HepG2 (cell line): ENCODE measurements around the gene EDNRA. TPM values are rescaled to one million over a fixed set of nuclear protein-coding genes. Genes with fewer than 3 reads are reported as not detected.

Experiments
- ATAC-seq: fragments of 200-7000 bp; cut with Tn5 transposase; 3 replicates; pipeline ENCODE4 v1.9.1; 2020; ENCODE audit warnings: mild to moderate bottlenecking, moderate library complexity
- BruUV-seq: library from RNA; stranded (reverse); fragments of 400-500 nt; replicated peaks from 2 replicates; lab custom pipeline; 2021; lab: Mats Ljungman, UMichigan
- CTCF ChIA-PET: fragments of 300-600 bp; formaldehyde crosslinking; extraction: SDS; loops from one replicate; lab custom pipeline; 2021; ENCODE audit warnings: low total read pairs, inconsistent platforms, low intra/inter-chr PET ratio; lab: Yijun Ruan, JAX
- POLR2A ChIA-PET: fragments of 350-600 bp; sonication (Branson Sonifier 250); formaldehyde crosslinking; loops from one replicate; lab custom pipeline; 2020; ENCODE audit warnings: antibody characterized with exemption, inconsistent platforms; lab: Yijun Ruan, JAX
- DNase-seq: peaks from one replicate; pipeline ENCODE4 v3.0.0-alpha.2; 2015; ENCODE audit warnings: low spot score
- FAIRE-seq: peaks from 3 replicates; lab custom pipeline; 2011; peaks lifted over from hg19 to GRCh38; lab: Jason Lieb, UNC
- H2AFZ ChIP-seq: one replicate; pipeline ENCODE4 v1.6.1; 2011; ENCODE audit warnings: low read length, inconsistent platforms
- H3K27ac ChIP-seq: fragments of 300-600 bp; 3 replicates; pipeline ENCODE4 v1.8.0; 2011; ENCODE audit warnings: mixed run types, mild to moderate bottlenecking, mixed read lengths, low read length, inconsistent platforms; ENCODE audit not compliant: insufficient read depth; ENCODE audit errors: extremely low read length
- H3K27me3 ChIP-seq, 2 experiments: fragments of 200-600 bp in 1 of 2; 2 replicates in 1 of 2; 3 replicates in 1 of 2; pipeline versions ENCODE4 v1.6.0 to v1.8.0; 2011; ENCODE audit warnings: low read length in 2 of 2, mild to moderate bottlenecking in 2 of 2, moderate library complexity in 2 of 2, inconsistent platforms in 1 of 2; ENCODE audit not compliant: insufficient read depth in 2 of 2, control insufficient read depth in 1 of 2
- H3K36me3 ChIP-seq, 2 experiments: fragments of 200-600 bp in 1 of 2; replicated peaks in 1 of 2; 2 replicates in 1 of 2; 3 replicates in 1 of 2; pipeline versions ENCODE4 v1.5.1 to v1.8.0; 2011; ENCODE audit warnings: low read length in 2 of 2, inconsistent platforms in 1 of 2; ENCODE audit not compliant: insufficient read depth in 2 of 2, control insufficient read depth in 1 of 2
- H3K4me1 ChIP-seq: 2 replicates; pipeline ENCODE4 v1.5.1; 2012; ENCODE audit warnings: low read length, inconsistent platforms; ENCODE audit not compliant: insufficient read depth
- H3K4me2 ChIP-seq: 2 replicates; pipeline ENCODE4 v1.6.0; 2011; ENCODE audit warnings: low read depth, low read length, inconsistent platforms
- H3K4me3 ChIP-seq, 3 experiments: fragments of 200-600 bp in 1 of 3; sonication (generic), shearing (Covaris generic) in 1 of 3; replicated peaks in 1 of 3; 2 replicates each; pipeline ENCODE4 v1.5.1; 2011 to 2016; ENCODE audit warnings: low read length in 3 of 3, inconsistent platforms in 2 of 3, low read depth in 2 of 3, mild to moderate bottlenecking in 2 of 3, control low read depth in 1 of 3, mixed read lengths in 1 of 3; ENCODE audit not compliant: insufficient read depth in 1 of 3
- H3K79me2 ChIP-seq: one replicate; pipeline ENCODE4 v1.6.1; 2011; ENCODE audit warnings: low read length, inconsistent platforms; ENCODE audit not compliant: insufficient read depth
- H3K9ac ChIP-seq: 2 replicates; pipeline ENCODE4 v1.6.0; 2011; ENCODE audit warnings: mild to moderate bottlenecking, low read depth, low read length, inconsistent platforms; ENCODE audit not compliant: insufficient read depth
- H3K9me3 ChIP-seq: 2 replicates; pipeline ENCODE4 v1.5.1; 2012; ENCODE audit warnings: mild to moderate bottlenecking, low read length
- H4K20me1 ChIP-seq: 2 replicates; pipeline ENCODE4 v1.6.0; 2011; ENCODE audit warnings: inconsistent platforms, mild to moderate bottlenecking, low read length, moderate library complexity; ENCODE audit not compliant: insufficient read depth
- ASH2L ChIP-seq: fragments of 300-600, 200-600 bp; sonication (generic); IDR thresholded peaks from 2 replicates; pipeline ENCODE4 v1.7.0; 2017; ENCODE audit warnings: low read depth, mild to moderate bottlenecking, moderate library complexity, mixed read lengths, low read length; ENCODE audit not compliant: insufficient read length
- MIER3 ChIP-seq: IDR thresholded peaks from 2 replicates; pipeline ENCODE4 v1.6.1; 2016; ENCODE audit warnings: missing compliant biosample characterization, borderline replicate concordance
- NR2C2 ChIP-seq: sonication (generic); formaldehyde crosslinking; IDR thresholded peaks from 2 replicates; pipeline ENCODE4 v1.4.0; 2020; ENCODE audit warnings: missing genetic modification reagents, mild to moderate bottlenecking, moderate library complexity, borderline replicate concordance
- SATB2 ChIP-seq: sonication (generic); formaldehyde crosslinking; IDR thresholded peaks from 2 replicates; pipeline ENCODE4 v1.5.0; 2020; ENCODE audit warnings: missing genetic modification reagents
- SMAD9 ChIP-seq: sonication (generic); formaldehyde crosslinking; IDR thresholded peaks from 2 replicates; pipeline ENCODE4 v1.5.1; 2020; ENCODE audit warnings: mild to moderate bottlenecking, missing genetic modification reagents
- YY1 ChIP-seq: IDR thresholded peaks from 2 replicates; pipeline ENCODE4 v1.6.1; 2011; ENCODE audit warnings: low read length, low read depth, moderate library complexity, mild to moderate bottlenecking; ENCODE audit not compliant: insufficient read depth, insufficient replicate concordance
- ZNF260 ChIP-seq: sonication (generic); formaldehyde crosslinking; IDR thresholded peaks from 2 replicates; pipeline ENCODE4 v1.4.0; 2020; ENCODE audit warnings: missing genetic modification reagents, low read depth, mild to moderate bottlenecking, borderline replicate concordance
- ZNF317 ChIP-seq: sonication (generic); formaldehyde crosslinking; IDR thresholded peaks from 2 replicates; pipeline ENCODE4 v1.5.0; 2020; ENCODE audit warnings: mild to moderate bottlenecking, missing genetic modification reagents
- WGBS: methylation state at CpG from one replicate; pipeline ENCODE4 v1.1.6; 2017; ENCODE audit warnings: low lambda C conversion rate; 5-methylcytosine and 5-hydroxymethylcytosine counted together
- in situ Hi-C: cut with HindIII; loops from 2 replicates; pipeline ENCODE4 v1.10.0; 2017; ENCODE audit warnings: low pct_unique_long_range_greater_than_20kb; ENCODE audit not compliant: extremely low pct_ligation_motif_present
- intact Hi-C: fragments of 100-400 bp; cut with micrococcal nuclease; formaldehyde crosslinking; loops from one replicate; pipeline ENCODE4 v1.10.0; 2022; ENCODE audit not compliant: unreplicated experiment
- polyA plus RNA-seq, 8 experiments: library from polyadenylated mRNA; depleted of rRNA in 3 of 8; stranded (reverse) in 7 of 8; unstranded in 1 of 8; fragments of >200 nt; fragmentation: Illumina TruSeq in 4 of 8; extraction: Trizol in 4 of 8; gene quantifications; 2 replicates each; pipeline versions ENCODE4 v1.2.1 to v1.2.3, GENCODE V29; 2011 to 2016; ENCODE audit warnings: low read depth in 4 of 8, missing spikeins in 1 of 8, mixed read lengths in 1 of 8; ENCODE audit not compliant: insufficient read depth in 1 of 8
- total RNA-seq, 5 experiments: library from RNA; depleted of rRNA; stranded (reverse); fragments of >200 nt; fragmentation: Illumina TruSeq; extraction: Trizol; gene quantifications; 2 replicates each; pipeline ENCODE4 v1.2.3, GENCODE V29; 2016; ENCODE audit warnings: low read depth in 1 of 5
- TF ChIP-seq, protein P1 (sequence below): sonication (generic); formaldehyde crosslinking; conservative IDR thresholded peaks from 2 replicates; pipeline ENCODE4 v1.5.0; 2020; ENCODE audit warnings: missing genetic modification reagents
- TF ChIP-seq, protein P2 (sequence below): sonication (generic); formaldehyde crosslinking; conservative IDR thresholded peaks from 2 replicates; pipeline ENCODE4 v1.8.1; 2023; ENCODE audit warnings: missing genetic modification reagents
- TF ChIP-seq, protein P3 (sequence below): sonication (generic); formaldehyde crosslinking; IDR thresholded peaks from 2 replicates; pipeline ENCODE4 v1.5.1; 2020; ENCODE audit warnings: missing genetic modification reagents, mild to moderate bottlenecking, borderline replicate concordance

Gene EDNRA
- total and polyA plus RNA-seq, 2 of the 13 experiments (the other 11 are each of a cell fraction or from before 2014, with no cell fraction given) = not detected

DNA sequence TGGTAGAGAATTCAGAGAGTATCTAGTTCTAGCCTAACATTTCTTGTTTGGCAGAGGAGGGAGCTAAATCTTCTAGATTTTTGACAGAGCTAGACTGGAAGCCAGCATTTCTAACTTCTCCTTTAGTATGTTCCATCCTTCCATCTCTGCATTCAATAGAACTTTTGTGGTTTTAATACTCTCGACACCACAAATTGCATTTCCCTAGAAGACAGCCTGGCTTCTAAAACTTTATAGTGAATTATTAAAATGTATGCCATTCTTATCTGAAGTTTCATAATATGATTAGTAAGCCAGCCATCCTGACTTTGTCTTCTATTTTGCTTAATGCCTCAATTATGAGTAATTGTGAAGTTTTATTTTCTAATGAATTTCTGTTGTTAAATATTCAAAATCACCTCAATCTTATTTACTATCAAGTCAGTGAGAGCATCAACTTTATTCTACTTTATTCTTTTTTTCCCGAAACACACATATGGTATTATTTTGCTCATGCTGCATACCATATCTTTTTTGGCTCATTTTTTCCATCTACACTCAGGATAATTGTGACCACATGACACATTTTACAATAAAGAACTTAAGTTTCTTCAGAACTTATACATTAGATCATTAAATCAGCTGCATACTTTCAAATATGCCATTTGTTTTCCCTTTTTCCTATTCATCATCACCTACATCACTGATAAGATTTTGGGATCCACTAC is 30.2 kb downstream of the EDNRA start:
- WGBS = 1% methylated on average over 2 of the region's 2 CpGs
- Histone ChIP-seq H3K9ac (no peak overlapping the region), H3K27ac (no peak overlapping the region), H3K4me3 (no peak overlapping the region), H3K27me3 (no peaks in the 10 kb centered on the region), H3K4me1 (no peaks in the 10 kb centered on the region), H3K9me3 (no peaks in the 10 kb centered on the region), H2AFZ (no peak overlapping the region), H3K79me2 (no peaks in the 10 kb centered on the region), H3K36me3 (no peaks in the 10 kb centered on the region), H3K4me2 (no peak overlapping the region), H4K20me1 (no peaks in the 10 kb centered on the region)
- ATAC-seq (no peak), FAIRE-seq (no peak), DNase-seq (no peak)
- POLR2A ChIA-PET = no interaction called here
- in situ Hi-C loops (no loop called here), intact Hi-C loops (no loop called here)
- BruUV-seq = no TSS peak
- TF ChIP-seq, protein P1, sequence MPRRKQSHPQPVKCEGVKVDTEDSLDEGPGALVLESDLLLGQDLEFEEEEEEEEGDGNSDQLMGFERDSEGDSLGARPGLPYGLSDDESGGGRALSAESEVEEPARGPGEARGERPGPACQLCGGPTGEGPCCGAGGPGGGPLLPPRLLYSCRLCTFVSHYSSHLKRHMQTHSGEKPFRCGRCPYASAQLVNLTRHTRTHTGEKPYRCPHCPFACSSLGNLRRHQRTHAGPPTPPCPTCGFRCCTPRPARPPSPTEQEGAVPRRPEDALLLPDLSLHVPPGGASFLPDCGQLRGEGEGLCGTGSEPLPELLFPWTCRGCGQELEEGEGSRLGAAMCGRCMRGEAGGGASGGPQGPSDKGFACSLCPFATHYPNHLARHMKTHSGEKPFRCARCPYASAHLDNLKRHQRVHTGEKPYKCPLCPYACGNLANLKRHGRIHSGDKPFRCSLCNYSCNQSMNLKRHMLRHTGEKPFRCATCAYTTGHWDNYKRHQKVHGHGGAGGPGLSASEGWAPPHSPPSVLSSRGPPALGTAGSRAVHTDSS (CRISPR knock-in tag) = no peak
- TF ChIP-seq YY1 = no peak
- TF ChIP-seq SMAD9 (CRISPR knock-in tag) = no peak
- no peak for TF ChIP-seq MIER3
- TF ChIP-seq ZNF317 (CRISPR knock-in tag) = no peak
- no peak for TF ChIP-seq ZNF260 (CRISPR knock-in tag)
- TF ChIP-seq SATB2 = no peak
- CTCF ChIA-PET = no interaction called here

DNA sequence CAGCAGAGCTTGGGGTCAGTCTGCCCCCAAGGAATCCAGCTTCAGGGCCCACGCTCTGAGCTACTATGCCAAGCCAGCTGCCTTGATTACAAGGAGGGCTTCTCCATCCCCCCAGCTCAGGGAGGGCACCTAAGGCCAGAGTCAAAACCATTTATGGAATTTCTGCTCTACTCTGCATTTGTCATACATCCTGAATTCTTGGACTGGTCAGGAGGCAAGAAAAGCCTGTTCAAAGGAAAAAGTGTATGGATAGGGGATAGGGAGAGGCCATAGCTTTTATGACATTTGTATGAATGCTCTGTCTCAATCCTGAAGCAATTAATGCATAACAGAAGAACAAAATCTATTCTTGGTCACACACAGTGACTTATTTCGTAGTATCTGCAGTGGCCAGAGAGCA is 32.2 kb downstream of the EDNRA start:
- no peak overlapping the region for H3K9ac ChIP-seq
- ATAC-seq = no peak
- DNase-seq = no peak
- no peak overlapping the region for H2AFZ ChIP-seq
- H3K4me1 ChIP-seq = no peaks in the 10 kb centered on the region
- no peaks in the 10 kb centered on the region for H4K20me1 ChIP-seq
- no peak overlapping the region for H3K4me3 ChIP-seq
- no peaks in the 10 kb centered on the region for H3K27me3 ChIP-seq
- no TSS peak for BruUV-seq
- intact Hi-C loops (no loop called here), in situ Hi-C loops (no loop called here)
- H3K27ac ChIP-seq = no peak overlapping the region
- WGBS = 8% methylated on average over 2 of the region's 2 CpGs
- no peaks in the 10 kb centered on the region for H3K79me2 ChIP-seq
- ChIA-PET POLR2A (no interaction called here), CTCF (no interaction called here)
- FAIRE-seq = no peak
- H3K9me3 ChIP-seq = no peaks in the 10 kb centered on the region
- H3K4me2 ChIP-seq = no peak overlapping the region
- H3K36me3 ChIP-seq = no peaks in the 10 kb centered on the region
- TF ChIP-seq NR2C2 (CRISPR knock-in tag) (no peak), ASH2L (no peak)
- TF ChIP-seq, protein P2, sequence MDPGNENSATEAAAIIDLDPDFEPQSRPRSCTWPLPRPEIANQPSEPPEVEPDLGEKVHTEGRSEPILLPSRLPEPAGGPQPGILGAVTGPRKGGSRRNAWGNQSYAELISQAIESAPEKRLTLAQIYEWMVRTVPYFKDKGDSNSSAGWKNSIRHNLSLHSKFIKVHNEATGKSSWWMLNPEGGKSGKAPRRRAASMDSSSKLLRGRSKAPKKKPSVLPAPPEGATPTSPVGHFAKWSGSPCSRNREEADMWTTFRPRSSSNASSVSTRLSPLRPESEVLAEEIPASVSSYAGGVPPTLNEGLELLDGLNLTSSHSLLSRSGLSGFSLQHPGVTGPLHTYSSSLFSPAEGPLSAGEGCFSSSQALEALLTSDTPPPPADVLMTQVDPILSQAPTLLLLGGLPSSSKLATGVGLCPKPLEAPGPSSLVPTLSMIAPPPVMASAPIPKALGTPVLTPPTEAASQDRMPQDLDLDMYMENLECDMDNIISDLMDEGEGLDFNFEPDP (CRISPR knock-in tag) = no peak
- TF ChIP-seq, protein P3, sequence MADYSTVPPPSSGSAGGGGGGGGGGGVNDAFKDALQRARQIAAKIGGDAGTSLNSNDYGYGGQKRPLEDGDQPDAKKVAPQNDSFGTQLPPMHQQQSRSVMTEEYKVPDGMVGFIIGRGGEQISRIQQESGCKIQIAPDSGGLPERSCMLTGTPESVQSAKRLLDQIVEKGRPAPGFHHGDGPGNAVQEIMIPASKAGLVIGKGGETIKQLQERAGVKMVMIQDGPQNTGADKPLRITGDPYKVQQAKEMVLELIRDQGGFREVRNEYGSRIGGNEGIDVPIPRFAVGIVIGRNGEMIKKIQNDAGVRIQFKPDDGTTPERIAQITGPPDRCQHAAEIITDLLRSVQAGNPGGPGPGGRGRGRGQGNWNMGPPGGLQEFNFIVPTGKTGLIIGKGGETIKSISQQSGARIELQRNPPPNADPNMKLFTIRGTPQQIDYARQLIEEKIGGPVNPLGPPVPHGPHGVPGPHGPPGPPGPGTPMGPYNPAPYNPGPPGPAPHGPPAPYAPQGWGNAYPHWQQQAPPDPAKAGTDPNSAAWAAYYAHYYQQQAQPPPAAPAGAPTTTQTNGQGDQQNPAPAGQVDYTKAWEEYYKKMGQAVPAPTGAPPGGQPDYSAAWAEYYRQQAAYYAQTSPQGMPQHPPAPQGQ = no peak
